Measurements from ENCODE around the gene LDHB.
"Not testable (repeated sequence)": the region's sequence is repeated elsewhere in the genome, so short reads cannot be mapped to it uniquely, and the experiment has no call there.

The LDHB gene

DNA sequence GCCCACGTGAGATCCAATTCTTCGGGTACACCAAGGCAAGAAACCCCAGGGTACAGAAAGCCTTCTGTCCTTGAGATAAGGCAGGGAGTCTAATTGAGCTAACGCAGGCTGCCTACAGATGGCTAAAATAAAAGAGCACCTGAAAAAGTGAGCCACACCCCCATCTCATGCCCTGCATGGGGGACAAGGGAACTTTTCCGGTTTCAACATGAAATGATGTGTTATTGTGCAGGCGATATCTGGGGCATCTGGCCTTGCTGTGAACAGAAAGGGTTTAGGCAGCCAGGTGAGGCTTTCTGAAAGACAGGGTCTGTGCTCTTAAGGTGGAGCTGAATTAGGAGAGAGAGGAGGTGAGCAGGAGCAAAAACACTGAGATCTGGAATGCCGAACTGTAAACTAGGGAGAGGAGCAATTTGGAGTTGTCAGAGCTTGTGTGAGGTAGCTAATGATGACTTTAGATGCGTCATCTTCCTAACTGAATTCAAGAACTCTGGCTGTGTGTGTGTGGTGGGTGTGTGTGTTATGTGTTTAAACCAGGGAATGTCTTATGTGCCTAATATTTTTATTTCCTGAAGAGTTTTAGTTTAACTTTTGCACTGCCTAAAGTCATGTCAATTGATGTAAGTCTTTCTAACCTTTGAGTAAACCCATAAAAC is 20.1 kb upstream of the LDHB start:
- H3K4me2 ChIP-seq (ENCODE audit: low read length), result no peak overlapping the region
- H3K9me3 ChIP-seq (replicated peaks; ENCODE audit: low read length), result no peaks in the 10 kb centered on the region
- peaks cover 9% of the 10 kb centered on the region for H3K27me3 ChIP-seq (ENCODE audit: control insufficient read depth, insufficient read depth, low read length)
- H3K4me1 ChIP-seq (ENCODE audit: control insufficient read depth, insufficient read depth, low read length), result no peaks in the 10 kb centered on the region
- no peak overlapping the region for H3K9ac ChIP-seq (ENCODE audit: low read depth, low read length)
- no peak overlapping the region for H3K4me3 ChIP-seq (ENCODE audit: low read length)
- H3K36me3 ChIP-seq (ENCODE audit: insufficient read depth, low read length), result no peaks in the 10 kb centered on the region

DNA sequence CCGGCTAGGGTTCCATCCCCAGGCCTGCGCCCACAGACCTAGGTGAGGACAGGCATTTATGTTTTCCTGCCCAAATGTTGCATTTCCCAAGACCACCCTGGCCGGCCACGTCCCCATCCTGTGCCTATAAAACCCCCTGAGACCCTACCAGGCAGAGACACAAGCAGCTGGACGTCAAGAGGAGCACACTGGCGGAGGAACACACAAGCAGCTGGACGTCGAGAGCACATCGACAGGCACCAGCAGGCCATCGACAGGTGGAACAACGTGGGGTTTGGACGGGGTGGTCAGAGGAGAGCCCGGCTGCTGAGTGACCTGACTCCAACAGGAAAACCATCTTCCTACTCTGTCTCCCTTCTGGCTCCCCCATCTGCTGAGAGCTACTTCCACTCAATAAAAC is 19.6 kb upstream of the LDHB start:
- Histone ChIP-seq H3K9ac (ENCODE audit: low read depth, low read length) (no peak overlapping the region), H3K9me3 (replicated peaks; ENCODE audit: low read length) (no peaks in the 10 kb centered on the region), H3K4me1 (ENCODE audit: control insufficient read depth, insufficient read depth, low read length) (no peaks in the 10 kb centered on the region), H3K27me3 (ENCODE audit: control insufficient read depth, insufficient read depth, low read length) (peaks cover 9% of the 10 kb centered on the region), H3K4me3 (ENCODE audit: low read length) (no peak overlapping the region), H3K36me3 (ENCODE audit: insufficient read depth, low read length) (no peaks in the 10 kb centered on the region), H3K4me2 (ENCODE audit: low read length) (no peak overlapping the region)

DNA sequence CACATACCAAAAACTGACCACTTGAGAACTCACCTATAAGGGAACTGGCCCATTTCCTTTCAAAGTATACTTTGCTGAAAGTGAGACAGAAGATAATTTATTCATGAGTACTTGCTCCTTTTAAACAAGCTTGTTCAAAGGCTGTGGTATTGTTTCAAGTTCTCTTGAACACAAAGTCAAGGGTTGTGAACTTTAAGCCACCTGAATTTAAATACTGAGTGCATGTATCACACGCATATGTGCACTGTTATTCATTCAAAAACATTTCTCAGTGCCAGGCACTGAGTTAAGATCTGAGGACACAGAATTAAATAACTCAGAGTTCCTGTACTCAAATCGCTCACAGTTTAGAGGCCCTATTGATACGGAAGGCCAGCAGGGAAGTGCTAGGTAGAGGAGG is 19.1 kb upstream of the LDHB start:
- Histone ChIP-seq H3K9ac (ENCODE audit: low read depth, low read length) (no peak overlapping the region), H3K9me3 (replicated peaks; ENCODE audit: low read length) (no peaks in the 10 kb centered on the region), H3K4me3 (ENCODE audit: low read length) (no peak overlapping the region), H3K36me3 (ENCODE audit: insufficient read depth, low read length) (no peaks in the 10 kb centered on the region), H3K4me2 (ENCODE audit: low read length) (no peak overlapping the region), H3K27me3 (ENCODE audit: control insufficient read depth, insufficient read depth, low read length) (peaks cover 12% of the 10 kb centered on the region), H3K4me1 (ENCODE audit: control insufficient read depth, insufficient read depth, low read length) (no peaks in the 10 kb centered on the region)

DNA sequence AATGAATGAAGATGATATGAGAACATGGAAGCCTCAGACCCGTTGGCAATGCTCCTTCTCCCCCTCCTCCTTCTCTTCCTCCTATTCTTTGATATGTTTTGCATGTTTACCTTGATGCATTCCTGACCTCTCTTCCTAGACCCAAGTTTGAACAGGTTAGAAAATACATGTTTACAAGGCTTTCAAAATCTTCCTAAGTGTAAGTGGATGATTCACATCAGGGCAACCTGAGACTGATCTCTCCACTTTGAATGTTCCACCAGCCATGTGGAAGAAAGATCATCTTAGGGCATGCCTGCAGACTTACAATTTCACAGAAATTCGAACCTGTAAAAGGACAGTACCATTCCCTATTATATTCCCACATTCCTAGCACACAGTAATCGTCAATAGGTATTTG is 18.0 kb upstream of the LDHB start:
- Histone ChIP-seq H3K36me3 (ENCODE audit: insufficient read depth, low read length) (no peaks in the 10 kb centered on the region), H3K4me2 (ENCODE audit: low read length) (no peak overlapping the region), H3K9ac (ENCODE audit: low read depth, low read length) (no peak overlapping the region), H3K4me3 (ENCODE audit: low read length) (no peak overlapping the region), H3K4me1 (ENCODE audit: control insufficient read depth, insufficient read depth, low read length) (no peaks in the 10 kb centered on the region), H3K9me3 (replicated peaks; ENCODE audit: low read length) (no peaks in the 10 kb centered on the region), H3K27me3 (ENCODE audit: control insufficient read depth, insufficient read depth, low read length) (peaks cover 19% of the 10 kb centered on the region)

DNA sequence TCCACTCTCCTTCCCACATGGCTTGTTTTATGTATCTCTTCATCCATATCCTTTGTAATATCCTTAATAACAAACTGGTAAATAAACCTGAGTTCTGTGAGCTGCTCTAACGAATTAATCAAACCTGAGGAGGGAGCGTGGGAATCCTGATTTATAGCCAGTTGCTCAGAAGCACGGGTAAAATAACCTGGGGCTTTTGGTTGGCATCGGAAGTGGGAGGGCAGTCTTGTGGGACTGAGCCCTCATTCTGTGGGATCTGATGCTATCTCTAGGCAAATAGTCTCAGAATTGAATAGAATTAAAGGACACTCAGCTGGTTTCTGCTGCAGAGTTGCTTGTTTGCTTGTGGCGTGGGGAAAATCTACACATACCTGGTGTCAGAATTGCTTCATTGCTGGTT is 17.5 kb upstream of the LDHB start:
- Histone ChIP-seq H3K36me3 (ENCODE audit: insufficient read depth, low read length) (no peaks in the 10 kb centered on the region), H3K4me1 (ENCODE audit: control insufficient read depth, insufficient read depth, low read length) (no peaks in the 10 kb centered on the region), H3K9me3 (replicated peaks; ENCODE audit: low read length) (no peaks in the 10 kb centered on the region), H3K9ac (ENCODE audit: low read depth, low read length) (no peak overlapping the region), H3K4me2 (ENCODE audit: low read length) (no peak overlapping the region), H3K27me3 (ENCODE audit: control insufficient read depth, insufficient read depth, low read length) (peaks cover 22% of the 10 kb centered on the region), H3K4me3 (ENCODE audit: low read length) (no peak overlapping the region)

- H3K36me3 ChIP-seq (ENCODE audit: insufficient read depth, low read length); H3K4me3 ChIP-seq (ENCODE audit: low read length); H3K9ac ChIP-seq (ENCODE audit: low read depth, low read length); H3K4me2 ChIP-seq (ENCODE audit: low read length); H3K4me1 ChIP-seq (ENCODE audit: control insufficient read depth, insufficient read depth, low read length); H3K9me3 ChIP-seq (replicated peaks; ENCODE audit: low read length): not testable (repeated sequence)
- H3K27me3 ChIP-seq (ENCODE audit: control insufficient read depth, insufficient read depth, low read length), result peaks cover 22% of the 10 kb centered on the region
Observed at GRCh38 chr12:21673830-21674552, 16.3 kb upstream of the LDHB start.

- Histone ChIP-seq H3K27me3 (ENCODE audit: control insufficient read depth, insufficient read depth, low read length) (peaks cover 22% of the 10 kb centered on the region), H3K4me1 (ENCODE audit: control insufficient read depth, insufficient read depth, low read length) (no peaks in the 10 kb centered on the region), H3K4me2 (ENCODE audit: low read length) (no peak overlapping the region), H3K4me3 (ENCODE audit: low read length) (no peak overlapping the region), H3K36me3 (ENCODE audit: insufficient read depth, low read length) (no peaks in the 10 kb centered on the region), H3K9me3 (replicated peaks; ENCODE audit: low read length) (no peaks in the 10 kb centered on the region), H3K9ac (ENCODE audit: low read depth, low read length) (no peak overlapping the region)
Observed at GRCh38 chr12:21672146-21672545, 14.5 kb upstream of the LDHB start.

DNA sequence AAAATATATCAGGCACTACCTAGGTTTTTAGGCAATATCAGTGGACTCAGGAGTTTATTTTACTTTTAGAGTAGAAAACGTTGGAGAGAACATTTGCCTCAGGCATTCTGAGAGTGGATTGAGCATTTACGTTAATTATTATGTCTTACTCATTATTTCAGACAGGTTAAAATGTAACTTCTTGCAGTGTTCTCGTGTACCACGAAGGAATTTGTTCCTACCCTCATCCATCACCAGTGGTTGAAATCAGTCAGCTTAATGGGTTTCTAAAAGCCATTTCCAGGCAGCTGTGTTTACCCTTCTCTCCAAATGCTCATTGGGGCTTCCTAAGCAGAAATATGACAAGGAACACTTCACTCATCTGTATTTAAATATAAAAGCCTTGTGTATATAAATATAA is 9.1 kb upstream of the LDHB start:
- Histone ChIP-seq H3K9ac (ENCODE audit: low read depth, low read length) (no peak overlapping the region), H3K27me3 (ENCODE audit: control insufficient read depth, insufficient read depth, low read length) (peaks cover 10% of the 10 kb centered on the region), H3K4me3 (ENCODE audit: low read length) (no peak overlapping the region), H3K4me1 (ENCODE audit: control insufficient read depth, insufficient read depth, low read length) (no peaks in the 10 kb centered on the region), H3K9me3 (replicated peaks; ENCODE audit: low read length) (no peaks in the 10 kb centered on the region), H3K4me2 (ENCODE audit: low read length) (no peak overlapping the region), H3K36me3 (ENCODE audit: insufficient read depth, low read length) (no peaks in the 10 kb centered on the region)

GRCh38 chr12:21665816-21666215 is 8.2 kb upstream of the LDHB start:
- no peaks in the 10 kb centered on the region for H3K4me1 ChIP-seq (ENCODE audit: control insufficient read depth, insufficient read depth, low read length)
- peaks cover 5% of the 10 kb centered on the region for H3K27me3 ChIP-seq (ENCODE audit: control insufficient read depth, insufficient read depth, low read length)
- H3K4me3 ChIP-seq (ENCODE audit: low read length), result no peak overlapping the region
- no peaks in the 10 kb centered on the region for H3K9me3 ChIP-seq (replicated peaks; ENCODE audit: low read length)
- H3K9ac ChIP-seq (ENCODE audit: low read depth, low read length), result no peak overlapping the region
- H3K36me3 ChIP-seq (ENCODE audit: insufficient read depth, low read length), result no peaks in the 10 kb centered on the region
- H3K4me2 ChIP-seq (ENCODE audit: low read length), result no peak overlapping the region

GRCh38 chr12:21662122-21662792 is 4.6 kb upstream of the LDHB start:
- peak overlapping the region; percentile 60 for H3K4me2 ChIP-seq (ENCODE audit: low read length)
- H3K4me1 ChIP-seq (ENCODE audit: control insufficient read depth, insufficient read depth, low read length), result no peaks in the 10 kb centered on the region
- H3K4me3 ChIP-seq (ENCODE audit: low read length), result peak overlapping the region; percentile 35
- no peak overlapping the region for H3K9ac ChIP-seq (ENCODE audit: low read depth, low read length)
- H3K36me3 ChIP-seq (ENCODE audit: insufficient read depth, low read length), result no peaks in the 10 kb centered on the region
- H3K9me3 ChIP-seq (replicated peaks; ENCODE audit: low read length), result no peaks in the 10 kb centered on the region
- no peaks in the 10 kb centered on the region for H3K27me3 ChIP-seq (ENCODE audit: control insufficient read depth, insufficient read depth, low read length)

- not testable (repeated sequence) for H3K27me3 ChIP-seq (ENCODE audit: control insufficient read depth, insufficient read depth, low read length); H3K4me2 ChIP-seq (ENCODE audit: low read length); H3K9ac ChIP-seq (ENCODE audit: low read depth, low read length); H3K4me1 ChIP-seq (ENCODE audit: control insufficient read depth, insufficient read depth, low read length); H3K4me3 ChIP-seq (ENCODE audit: low read length); H3K9me3 ChIP-seq (replicated peaks; ENCODE audit: low read length); H3K36me3 ChIP-seq (ENCODE audit: insufficient read depth, low read length)
Observed at GRCh38 chr12:21661396-21662093, 3.9 kb upstream of the LDHB start.

All from skeletal muscle satellite cell (primary cell).